Activated naive CD8-positive, alpha-beta T cell treated with anti-CD3 and anti-CD28 coated beads, Interleukin-2, amount 10 ng/mL, durations not matched to agents 7 days and 5 days (primary cell): ENCODE results near the gene CEBPZ. TPM values are rescaled to one million over a fixed set of nuclear protein-coding genes. Genes with fewer than 3 reads are reported as not detected.
A peak's percentile ranks its signal among the peaks of the same experiment; 100 is the strongest.

Experiments
- ATAC-seq: fragments of 150-1000 bp; cut with Tn5 transposase; one replicate; pipeline ENCODE4 v1.10.0; 2021; ENCODE audit warnings: low read depth, moderate library complexity
- POLR2A ChIA-PET: fragments of 350-600 bp; sonication (Branson Sonifier 250); formaldehyde crosslinking; loops from one replicate; lab custom pipeline; 2021; ENCODE audit warnings: antibody characterized with exemption; lab: Charles Lee
- DNase-seq: peaks from one replicate; pipeline ENCODE4 v3.0.0; 2021
- H3K27ac Mint-ChIP-seq: one replicate; pipeline ENCODE4 v1.8.0; 2022; ENCODE audit warnings: mild to moderate bottlenecking, mixed read lengths
- H3K27me3 Mint-ChIP-seq: one replicate; pipeline ENCODE4 v1.8.0; 2022; ENCODE audit warnings: mild to moderate bottlenecking, moderate library complexity, mixed read lengths
- H3K36me3 Mint-ChIP-seq: one replicate; pipeline ENCODE4 v1.8.0; 2021; ENCODE audit warnings: mild to moderate bottlenecking, mixed read lengths
- H3K4me1 Mint-ChIP-seq: one replicate; pipeline ENCODE4 v1.8.0; 2021; ENCODE audit warnings: mixed read lengths
- H3K4me3 Mint-ChIP-seq: one replicate; pipeline ENCODE4 v1.8.0; 2022; ENCODE audit warnings: mild to moderate bottlenecking, moderate library complexity, mixed read lengths
- H3K9me3 Mint-ChIP-seq: one replicate; pipeline ENCODE4 v1.8.0; 2021; ENCODE audit warnings: mixed read lengths
- total RNA-seq, 2 experiments: library from RNA; stranded (reverse); gene quantifications; one replicate each; pipeline ENCODE4 v1.2.3, GENCODE V29; 2021

Gene CEBPZ
- total RNA-seq = 10 to 100 TPM; 63.7 to 66.5 TPM

- H3K9me3 Mint-ChIP-seq = no peaks in the 10 kb centered on the region
- H3K27me3 Mint-ChIP-seq = no peaks in the 10 kb centered on the region
- no peak within 1 kb of the TSS for H3K27ac Mint-ChIP-seq
- H3K4me1 Mint-ChIP-seq = peaks cover 20% of the 10 kb centered on the region
- ATAC-seq = peak; percentile 94
- peaks cover 24% of the 10 kb centered on the region for H3K36me3 Mint-ChIP-seq
- no peak within 1 kb of the TSS for H3K4me3 Mint-ChIP-seq
- POLR2A ChIA-PET = interaction anchor here (0.7 to 2.2 kb wide), 6 partner anchors 10 to 1395 kb away, joined by 3 to 20 read pairs (median 4); partner anchors contain the start of gene EIF2AK2
- DNase-seq = peak; percentile 85
Observed at GRCh38 chr2:37231241-37232130, at the start of gene CEBPZ, which contains the start of gene NDUFAF7. CEBPZ (minus strand) TSS chr2:37231596; CDS start chr2:37231567, 29 bp downstream. NDUFAF7 (plus strand) TSS chr2:37231658; CDS start chr2:37231706, 48 bp downstream.

GRCh38 chr2:37276291-37276690 lies 44.9 kb upstream of the CEBPZ start:
- no peak overlapping the region for H3K27ac Mint-ChIP-seq
- H3K27me3 Mint-ChIP-seq = no peaks in the 10 kb centered on the region
- no peak for DNase-seq
- peaks cover 9% of the 10 kb centered on the region for H3K36me3 Mint-ChIP-seq
- POLR2A ChIA-PET = no interaction called here
- ATAC-seq = no peak
- H3K4me1 Mint-ChIP-seq = no peaks in the 10 kb centered on the region
- no peak overlapping the region for H3K4me3 Mint-ChIP-seq
- no peaks in the 10 kb centered on the region for H3K9me3 Mint-ChIP-seq

- ATAC-seq (no peak), DNase-seq (no peak)
- Mint-ChIP-seq H3K27me3 (no peaks in the 10 kb centered on the region), H3K4me1 (no peaks in the 10 kb centered on the region), H3K36me3 (peaks cover 11% of the 10 kb centered on the region), H3K4me3 (no peak overlapping the region), H3K9me3 (no peaks in the 10 kb centered on the region), H3K27ac (no peak overlapping the region)
- POLR2A ChIA-PET = no interaction called here
Observed at GRCh38 chr2:37274359-37274965, 43.1 kb upstream of the CEBPZ start.

GRCh38 chr2:37271376-37272067 lies 40.1 kb upstream of the CEBPZ start:
- H3K4me3 Mint-ChIP-seq = no peak overlapping the region
- H3K27ac Mint-ChIP-seq = no peak overlapping the region
- H3K27me3 Mint-ChIP-seq = no peaks in the 10 kb centered on the region
- no peak for DNase-seq
- H3K4me1 Mint-ChIP-seq = peaks cover 2% of the 10 kb centered on the region
- POLR2A ChIA-PET = no interaction called here
- no peaks in the 10 kb centered on the region for H3K9me3 Mint-ChIP-seq
- no peak for ATAC-seq
- peaks cover 17% of the 10 kb centered on the region for H3K36me3 Mint-ChIP-seq

- no peak for DNase-seq
- H3K4me3 Mint-ChIP-seq = no peak overlapping the region
- no peaks in the 10 kb centered on the region for H3K9me3 Mint-ChIP-seq
- no peak for ATAC-seq
- peaks cover 2% of the 10 kb centered on the region for H3K4me1 Mint-ChIP-seq
- POLR2A ChIA-PET = no interaction called here
- peaks cover 16% of the 10 kb centered on the region for H3K36me3 Mint-ChIP-seq
- H3K27me3 Mint-ChIP-seq = no peaks in the 10 kb centered on the region
- H3K27ac Mint-ChIP-seq = no peak overlapping the region
Observed at GRCh38 chr2:37268111-37268510, 36.7 kb upstream of the CEBPZ start.

- H3K27ac Mint-ChIP-seq = no peak overlapping the region
- peaks cover 16% of the 10 kb centered on the region for H3K36me3 Mint-ChIP-seq
- no peaks in the 10 kb centered on the region for H3K9me3 Mint-ChIP-seq
- no peak overlapping the region for H3K4me3 Mint-ChIP-seq
- no peak for DNase-seq
- ATAC-seq = no peak
- peaks cover 2% of the 10 kb centered on the region for H3K4me1 Mint-ChIP-seq
- no peaks in the 10 kb centered on the region for H3K27me3 Mint-ChIP-seq
- POLR2A ChIA-PET = no interaction called here
Observed at GRCh38 chr2:37267685-37268084, 36.3 kb upstream of the CEBPZ start.

GRCh38 chr2:37263839-37264238 lies 32.4 kb upstream of the CEBPZ start:
- DNase-seq = no peak
- no peak overlapping the region for H3K4me3 Mint-ChIP-seq
- ATAC-seq = no peak
- no peaks in the 10 kb centered on the region for H3K27me3 Mint-ChIP-seq
- peaks cover 3% of the 10 kb centered on the region for H3K4me1 Mint-ChIP-seq
- H3K27ac Mint-ChIP-seq = no peak overlapping the region
- POLR2A ChIA-PET = no interaction called here
- H3K36me3 Mint-ChIP-seq = peaks cover 19% of the 10 kb centered on the region
- H3K9me3 Mint-ChIP-seq = no peaks in the 10 kb centered on the region

- DNase-seq (no peak), ATAC-seq (no peak)
- Mint-ChIP-seq H3K4me1 (peaks cover 2% of the 10 kb centered on the region), H3K9me3 (no peaks in the 10 kb centered on the region), H3K36me3 (peaks cover 12% of the 10 kb centered on the region), H3K27me3 (no peaks in the 10 kb centered on the region), H3K27ac (no peak overlapping the region), H3K4me3 (no peak overlapping the region)
- POLR2A ChIA-PET = no interaction called here
Observed at GRCh38 chr2:37262522-37262921, 31.1 kb upstream of the CEBPZ start.

- H3K4me3 Mint-ChIP-seq = no peak overlapping the region
- POLR2A ChIA-PET = interaction anchor here (0.6 kb wide), 1 partner anchor 12 kb away, joined by 3 read pairs; no protein-coding TSS in a partner anchor
Observed at GRCh38 chr2:37250869-37251740, 19.7 kb upstream of the CEBPZ start.

GRCh38 chr2:37246205-37246604 lies 14.8 kb upstream of the CEBPZ start:
- no peak overlapping the region for H3K4me3 Mint-ChIP-seq
- no peak for ATAC-seq
- POLR2A ChIA-PET = no interaction called here
- H3K9me3 Mint-ChIP-seq = no peaks in the 10 kb centered on the region
- H3K27me3 Mint-ChIP-seq = no peaks in the 10 kb centered on the region
- no peak overlapping the region for H3K27ac Mint-ChIP-seq
- DNase-seq = no peak
- H3K4me1 Mint-ChIP-seq = peaks cover 3% of the 10 kb centered on the region
- H3K36me3 Mint-ChIP-seq = peaks cover 29% of the 10 kb centered on the region

More at GRCh38 chr2:37250869-37251740, 19.7 kb upstream of the CEBPZ start:
- Mint-ChIP-seq H3K4me1 (no peaks in the 10 kb centered on the region), H3K9me3 (no peaks in the 10 kb centered on the region), H3K27ac (no peak overlapping the region), H3K27me3 (no peaks in the 10 kb centered on the region), H3K36me3 (peaks cover 31% of the 10 kb centered on the region)
- no peak for ATAC-seq
- no peak for DNase-seq

- no peak for DNase-seq
- H3K27ac Mint-ChIP-seq = no peak overlapping the region
- no peaks in the 10 kb centered on the region for H3K27me3 Mint-ChIP-seq
- no peaks in the 10 kb centered on the region for H3K9me3 Mint-ChIP-seq
- no peak overlapping the region for H3K4me3 Mint-ChIP-seq
- H3K4me1 Mint-ChIP-seq = peaks cover 5% of the 10 kb centered on the region
- no peak for ATAC-seq
- H3K36me3 Mint-ChIP-seq = peaks cover 35% of the 10 kb centered on the region
- POLR2A ChIA-PET = no interaction called here
Observed at GRCh38 chr2:37244755-37245154, 13.4 kb upstream of the CEBPZ start.

- peaks cover 35% of the 10 kb centered on the region for H3K36me3 Mint-ChIP-seq
- DNase-seq = no peak
Observed at GRCh38 chr2:37244017-37244416, 12.6 kb upstream of the CEBPZ start.

More at GRCh38 chr2:37244017-37244416, 12.6 kb upstream of the CEBPZ start:
- no peaks in the 10 kb centered on the region for H3K9me3 Mint-ChIP-seq
- POLR2A ChIA-PET = interaction anchor here (1.4 kb wide), 1 partner anchor 12 kb away, joined by 5 read pairs; no protein-coding TSS in a partner anchor
- no peak overlapping the region for H3K4me3 Mint-ChIP-seq
- no peak for ATAC-seq
- peaks cover 5% of the 10 kb centered on the region for H3K4me1 Mint-ChIP-seq
- H3K27ac Mint-ChIP-seq = no peak overlapping the region
- H3K27me3 Mint-ChIP-seq = no peaks in the 10 kb centered on the region
